ENCODE measurements around the gene AAR2.

Gene AAR2

DNA sequence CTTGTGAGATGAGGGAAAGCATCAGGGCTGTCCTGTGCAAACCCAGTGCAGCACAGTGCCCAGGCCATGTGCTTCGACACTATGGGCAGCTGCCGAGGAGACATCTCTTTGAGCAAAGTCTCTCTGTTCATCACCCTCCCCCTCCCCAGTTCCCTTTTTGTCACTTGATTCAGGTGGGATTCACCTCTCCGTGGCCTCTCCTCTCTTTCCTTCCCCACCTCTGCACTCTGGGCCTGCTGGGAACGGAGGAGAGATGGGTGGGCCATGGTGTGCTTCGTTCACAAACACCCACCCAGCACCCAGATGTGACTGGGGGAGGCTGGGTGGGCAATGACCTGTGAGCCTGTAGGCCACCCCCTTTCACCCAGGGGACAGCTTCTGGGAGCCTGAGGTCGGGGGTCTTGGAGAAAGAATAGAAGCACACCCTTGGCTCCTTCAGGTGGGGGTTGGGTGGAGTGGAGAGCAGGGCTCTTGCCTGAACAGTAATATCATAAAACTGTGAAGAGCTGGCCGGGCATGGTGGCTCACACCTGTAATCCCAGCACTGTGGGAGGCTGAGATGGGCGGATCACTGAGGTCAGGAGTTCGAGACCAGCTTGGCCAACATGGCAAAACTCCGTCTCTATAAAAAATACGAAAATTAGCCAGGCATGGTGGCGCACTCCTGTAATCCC is 36.4 kb downstream of the AAR2 start:
- TF ChIP-seq, protein P1, sequence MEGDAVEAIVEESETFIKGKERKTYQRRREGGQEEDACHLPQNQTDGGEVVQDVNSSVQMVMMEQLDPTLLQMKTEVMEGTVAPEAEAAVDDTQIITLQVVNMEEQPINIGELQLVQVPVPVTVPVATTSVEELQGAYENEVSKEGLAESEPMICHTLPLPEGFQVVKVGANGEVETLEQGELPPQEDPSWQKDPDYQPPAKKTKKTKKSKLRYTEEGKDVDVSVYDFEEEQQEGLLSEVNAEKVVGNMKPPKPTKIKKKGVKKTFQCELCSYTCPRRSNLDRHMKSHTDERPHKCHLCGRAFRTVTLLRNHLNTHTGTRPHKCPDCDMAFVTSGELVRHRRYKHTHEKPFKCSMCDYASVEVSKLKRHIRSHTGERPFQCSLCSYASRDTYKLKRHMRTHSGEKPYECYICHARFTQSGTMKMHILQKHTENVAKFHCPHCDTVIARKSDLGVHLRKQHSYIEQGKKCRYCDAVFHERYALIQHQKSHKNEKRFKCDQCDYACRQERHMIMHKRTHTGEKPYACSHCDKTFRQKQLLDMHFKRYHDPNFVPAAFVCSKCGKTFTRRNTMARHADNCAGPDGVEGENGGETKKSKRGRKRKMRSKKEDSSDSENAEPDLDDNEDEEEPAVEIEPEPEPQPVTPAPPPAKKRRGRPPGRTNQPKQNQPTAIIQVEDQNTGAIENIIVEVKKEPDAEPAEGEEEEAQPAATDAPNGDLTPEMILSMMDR (IDR thresholded peaks at IDR 0.05; ENCODE audit: low read depth, low read length) = no peak
- H3K4me3 ChIP-seq (ENCODE audit: low read depth, low read length) = no peak overlapping the region

GRCh38 chr20:36273414-36274180 is 37.3 kb downstream of the AAR2 start:
- H3K4me3 ChIP-seq (ENCODE audit: low read depth, low read length) = no peak overlapping the region
- TF ChIP-seq, protein P1 (IDR thresholded peaks at IDR 0.05; ENCODE audit: low read depth, low read length) = 0 out of 2 replicates have a peak, but pooled peaks have one; percentile 14

DNA sequence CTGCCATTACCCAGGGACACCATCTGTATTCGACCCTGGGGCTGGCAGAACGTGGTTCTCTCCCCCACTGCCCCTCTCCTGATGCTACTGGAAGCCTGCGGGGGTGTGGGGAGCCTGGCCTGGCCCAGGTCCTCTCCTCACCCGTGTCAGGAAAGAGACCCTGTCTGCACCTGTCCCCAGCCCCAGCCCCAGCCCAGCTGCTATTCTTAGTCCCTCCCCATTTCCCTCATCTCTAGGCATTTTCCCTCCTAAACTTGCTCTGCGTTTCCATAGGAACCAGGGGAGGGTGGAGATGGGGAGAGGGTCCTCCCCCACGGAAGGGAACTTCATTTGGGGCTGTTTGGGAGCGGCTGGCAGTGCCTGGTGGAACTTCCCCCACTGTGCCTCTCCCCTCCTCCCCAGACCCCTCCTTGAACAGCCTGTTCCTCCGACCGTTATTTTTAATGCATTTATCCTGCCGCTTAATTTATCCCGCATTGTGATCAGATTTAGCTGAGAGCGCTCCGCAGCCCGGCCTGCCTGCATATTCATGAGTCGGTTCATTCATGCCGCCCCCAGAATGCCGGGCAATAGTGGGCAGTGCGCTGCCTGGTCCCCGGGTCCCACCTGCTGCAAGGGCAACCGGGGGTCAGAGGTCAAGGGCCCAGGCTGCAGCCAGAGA is 38.0 kb downstream of the AAR2 start:
- H3K4me3 ChIP-seq (ENCODE audit: low read depth, low read length) = no peak overlapping the region
- TF ChIP-seq, protein P1 (IDR thresholded peaks at IDR 0.05; ENCODE audit: low read depth, low read length) = no peak

DNA sequence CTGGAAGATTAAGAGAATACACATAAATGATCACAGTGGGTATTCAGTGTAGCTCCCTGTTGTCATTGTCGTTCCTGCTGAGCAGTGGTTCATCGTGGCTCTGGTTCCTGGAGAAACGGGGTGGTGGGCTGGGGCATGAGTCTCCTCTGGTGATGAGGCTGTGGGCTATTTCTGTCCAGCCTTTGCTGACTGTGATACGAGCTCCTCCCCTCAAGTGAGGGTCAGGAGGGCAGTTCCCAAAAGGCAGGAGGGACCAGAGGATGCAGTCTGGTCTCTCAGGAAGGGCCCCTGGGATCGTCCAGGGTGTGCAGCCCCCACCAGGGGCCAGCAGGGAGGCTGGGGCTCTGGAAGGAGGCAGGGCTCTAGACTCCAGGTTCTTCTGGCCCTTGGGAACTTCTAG is 38.7 kb downstream of the AAR2 start:
- TF ChIP-seq, protein P1 (IDR thresholded peaks at IDR 0.05; ENCODE audit: low read depth, low read length) = no peak
- H3K4me3 ChIP-seq (ENCODE audit: low read depth, low read length) = no peak overlapping the region

- TF ChIP-seq, protein P1 (IDR thresholded peaks at IDR 0.05; ENCODE audit: low read depth, low read length) = no peak
- no peak overlapping the region for H3K4me3 ChIP-seq (ENCODE audit: low read depth, low read length)
Observed at GRCh38 chr20:36275441-36276189, 39.3 kb downstream of the AAR2 start.

GRCh38 chr20:36277546-36277945 is 41.3 kb downstream of the AAR2 start:
- TF ChIP-seq, protein P1 (IDR thresholded peaks at IDR 0.05; ENCODE audit: low read depth, low read length) = no peak
- H3K4me3 ChIP-seq (ENCODE audit: low read depth, low read length) = no peak overlapping the region
